DMS114 treated with DMSO at 0.1 percent for 48 hours (cell line): ENCODE data around the gene TRIM59.

ENCODE experiments used
- DNase-seq: peaks from one replicate; lab custom pipeline; 2025; ENCODE audit not compliant: unreplicated experiment; lab: John Stamatoyannopoulos, UW

TRIM59 gene, protein sequence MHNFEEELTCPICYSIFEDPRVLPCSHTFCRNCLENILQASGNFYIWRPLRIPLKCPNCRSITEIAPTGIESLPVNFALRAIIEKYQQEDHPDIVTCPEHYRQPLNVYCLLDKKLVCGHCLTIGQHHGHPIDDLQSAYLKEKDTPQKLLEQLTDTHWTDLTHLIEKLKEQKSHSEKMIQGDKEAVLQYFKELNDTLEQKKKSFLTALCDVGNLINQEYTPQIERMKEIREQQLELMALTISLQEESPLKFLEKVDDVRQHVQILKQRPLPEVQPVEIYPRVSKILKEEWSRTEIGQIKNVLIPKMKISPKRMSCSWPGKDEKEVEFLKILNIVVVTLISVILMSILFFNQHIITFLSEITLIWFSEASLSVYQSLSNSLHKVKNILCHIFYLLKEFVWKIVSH

DNA sequence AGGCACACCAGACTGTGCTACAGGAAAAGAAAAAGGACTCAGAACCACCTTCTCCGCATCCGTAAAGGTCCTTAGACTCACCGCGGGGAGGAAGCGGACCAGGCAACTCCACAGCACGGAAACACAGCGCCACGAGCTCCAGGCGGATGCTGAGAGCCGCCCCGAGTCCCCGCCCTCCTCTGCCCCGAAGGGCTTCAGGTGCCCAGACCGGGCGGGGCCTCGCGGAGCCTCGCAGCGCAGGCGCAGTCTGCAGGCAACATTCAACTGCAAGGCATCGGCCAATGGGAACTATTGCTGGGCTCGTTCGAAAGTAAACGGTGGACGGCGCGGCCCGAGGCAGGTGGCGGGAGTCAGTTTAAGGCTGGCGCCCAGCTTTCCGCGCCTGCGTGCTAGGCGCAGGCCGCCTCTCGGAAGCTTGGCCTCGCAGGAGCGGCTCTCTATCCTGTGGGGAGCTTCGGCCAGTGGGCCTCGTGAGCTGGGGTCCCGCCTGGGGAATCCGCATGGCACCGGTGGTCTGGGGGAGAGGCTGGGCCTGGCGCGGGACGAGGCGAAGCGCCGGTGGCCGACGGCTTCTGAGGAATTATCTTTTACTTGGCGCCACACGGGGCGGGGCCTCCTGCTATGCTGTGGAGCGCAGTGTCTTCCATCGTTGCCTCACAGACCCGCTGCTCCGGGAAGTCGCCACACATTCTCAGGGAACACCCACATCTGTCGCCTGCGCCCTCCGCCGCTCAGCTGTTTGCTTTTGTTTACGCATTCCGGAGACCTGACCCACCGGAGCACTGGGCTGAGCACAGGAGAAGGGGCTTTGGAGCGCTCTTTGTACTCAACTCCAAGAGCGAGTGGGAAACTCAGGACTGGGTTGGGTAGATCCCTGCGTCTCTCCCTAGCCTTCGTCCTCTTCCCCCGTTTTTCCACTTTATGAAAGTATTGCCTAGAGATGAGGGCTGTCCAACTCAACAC lies at the start of gene TRIM59:
Gene TRIM59, minus strand, starts transcription at position 151 of the 963 bp plus-strand sequence. CDS start 10,603 bp downstream, outside the sequence.
- peak; percentile 94 for DNase-seq

- DNase-seq = no peak
Measured at GRCh38 chr3:160498202-160498601, 48.6 kb upstream of the TRIM59 start.

DNA sequence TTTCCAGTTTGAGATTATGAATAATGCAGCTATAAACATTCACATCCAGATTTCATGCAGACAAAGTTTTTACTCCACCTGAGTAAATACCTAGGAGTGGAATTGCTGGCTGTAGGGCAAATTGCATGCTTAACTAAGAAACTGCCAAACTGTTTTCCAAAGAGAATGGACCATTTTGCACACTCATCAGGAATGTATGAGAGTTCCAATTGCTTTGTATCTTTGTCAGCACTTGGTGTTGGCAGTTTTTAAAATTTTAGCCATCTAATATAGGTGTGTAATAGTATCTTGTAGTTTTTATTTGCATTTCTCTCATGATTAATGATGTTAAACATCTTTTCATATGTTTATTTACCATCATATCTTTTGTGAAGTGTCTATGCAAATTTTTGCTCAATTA lies 40.6 kb upstream of the TRIM59 start:
- no peak for DNase-seq

- DNase-seq = peak; percentile 30
Measured at GRCh38 chr3:160486459-160486869, 36.9 kb upstream of the TRIM59 start.

- no peak for DNase-seq
Measured at GRCh38 chr3:160482796-160483195, 33.2 kb upstream of the TRIM59 start.

- DNase-seq = no peak
Measured at GRCh38 chr3:160481856-160482255, 32.3 kb upstream of the TRIM59 start.

- DNase-seq = no peak
Measured at GRCh38 chr3:160480931-160481330, 31.3 kb upstream of the TRIM59 start.

- DNase-seq = no peak
Measured at GRCh38 chr3:160479376-160479775, 29.8 kb upstream of the TRIM59 start.

- DNase-seq = no peak
Measured at GRCh38 chr3:160478338-160478737, 28.8 kb upstream of the TRIM59 start.

GRCh38 chr3:160477750-160478149 lies 28.2 kb upstream of the TRIM59 start:
- DNase-seq = no peak

- no peak for DNase-seq
Measured at GRCh38 chr3:160475884-160476283, 26.3 kb upstream of the TRIM59 start.

GRCh38 chr3:160475153-160475552 lies 25.6 kb upstream of the TRIM59 start:
- DNase-seq = no peak

- no peak for DNase-seq
Measured at GRCh38 chr3:160474416-160474838, 24.8 kb upstream of the TRIM59 start.

DNA sequence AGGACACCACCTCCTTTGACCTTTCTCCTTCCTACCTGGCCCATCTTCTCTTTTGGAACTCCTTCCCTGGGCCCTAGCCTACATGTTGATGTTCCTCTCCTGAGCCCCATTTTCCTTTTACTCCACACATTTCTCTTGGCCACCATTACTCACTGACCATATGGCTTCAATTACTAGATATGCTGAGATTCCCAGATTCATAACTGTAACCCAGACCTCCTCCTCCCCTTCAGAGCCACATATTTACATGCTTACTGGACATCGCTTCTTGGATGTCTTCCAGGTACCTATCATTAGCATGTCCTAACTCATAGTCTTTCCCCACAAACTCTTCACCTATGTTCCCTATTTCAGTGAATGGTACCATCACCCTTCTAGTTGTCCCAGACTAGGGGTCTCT lies 24.4 kb upstream of the TRIM59 start:
- DNase-seq = no peak

DNA sequence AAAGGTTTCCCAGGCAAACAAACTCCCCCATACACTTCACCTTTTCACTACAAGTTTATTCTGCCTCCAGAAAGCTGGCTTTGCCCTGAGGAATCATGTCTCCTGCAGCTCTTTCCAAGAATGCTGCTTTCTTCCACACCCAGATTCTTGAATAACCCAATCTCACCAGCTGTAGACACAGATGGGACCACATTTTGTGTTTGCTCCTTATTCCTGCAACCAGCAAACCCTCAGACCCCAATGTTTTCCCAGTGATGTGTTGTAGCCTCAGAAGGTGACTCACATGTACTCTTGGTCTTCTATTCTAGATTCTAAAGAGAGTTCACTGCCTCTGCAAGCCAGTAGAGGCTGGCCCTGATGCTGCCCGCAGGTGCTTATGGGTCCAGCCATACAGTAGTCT lies 23.6 kb upstream of the TRIM59 start:
- no peak for DNase-seq

DNA sequence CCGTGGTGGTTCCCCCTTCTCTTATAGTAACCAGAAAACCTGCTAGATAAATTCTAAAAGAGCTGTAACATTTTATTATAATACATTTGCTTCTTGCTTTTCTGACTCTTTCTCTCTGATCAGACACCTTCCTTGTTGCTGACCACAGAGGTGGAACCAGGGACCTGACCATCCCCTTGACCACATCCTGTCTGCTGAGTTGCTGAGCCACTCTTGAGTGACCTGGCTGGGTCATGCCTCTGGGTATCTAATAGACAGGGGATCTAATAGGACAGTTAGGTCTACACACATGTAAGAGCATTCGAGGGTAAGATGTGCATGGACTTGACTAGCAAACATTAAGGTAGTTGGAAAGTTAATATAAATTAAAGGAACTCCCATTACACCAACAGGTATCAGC lies 22.8 kb upstream of the TRIM59 start:
- no peak for DNase-seq

- DNase-seq = no peak
Measured at GRCh38 chr3:160471892-160472291, 22.3 kb upstream of the TRIM59 start.

- no peak for DNase-seq
Measured at GRCh38 chr3:160470181-160470580, 20.6 kb upstream of the TRIM59 start.

GRCh38 chr3:160464971-160465370 lies 15.4 kb upstream of the TRIM59 start:
- no peak for DNase-seq

GRCh38 chr3:160464321-160464720 lies 14.7 kb upstream of the TRIM59 start:
- DNase-seq = no peak

- no peak for DNase-seq
Measured at GRCh38 chr3:160460033-160460432, 10.4 kb upstream of the TRIM59 start.

- DNase-seq = no peak
Measured at GRCh38 chr3:160459450-160459970, 9.9 kb upstream of the TRIM59 start.
